ENCODE results near the gene KRT33A.
"Not testable (repeated sequence)": the region's sequence is repeated elsewhere in the genome, so short reads cannot be mapped to it uniquely, and the experiment has no call there.

The KRT33A gene
- long read RNA-seq, donor 1 = 0 reads
- long read RNA-seq, donor 2 = 0 reads
- long read RNA-seq, donor 3 = 0 reads
- long read RNA-seq, donor 4 = 0 reads
- long read RNA-seq, donor 5 = 0 reads
- long read RNA-seq, donor 6 = 0 reads
- long read RNA-seq, donor 7 = 0 reads
- long read RNA-seq, donor 8 = 0 reads

DNA sequence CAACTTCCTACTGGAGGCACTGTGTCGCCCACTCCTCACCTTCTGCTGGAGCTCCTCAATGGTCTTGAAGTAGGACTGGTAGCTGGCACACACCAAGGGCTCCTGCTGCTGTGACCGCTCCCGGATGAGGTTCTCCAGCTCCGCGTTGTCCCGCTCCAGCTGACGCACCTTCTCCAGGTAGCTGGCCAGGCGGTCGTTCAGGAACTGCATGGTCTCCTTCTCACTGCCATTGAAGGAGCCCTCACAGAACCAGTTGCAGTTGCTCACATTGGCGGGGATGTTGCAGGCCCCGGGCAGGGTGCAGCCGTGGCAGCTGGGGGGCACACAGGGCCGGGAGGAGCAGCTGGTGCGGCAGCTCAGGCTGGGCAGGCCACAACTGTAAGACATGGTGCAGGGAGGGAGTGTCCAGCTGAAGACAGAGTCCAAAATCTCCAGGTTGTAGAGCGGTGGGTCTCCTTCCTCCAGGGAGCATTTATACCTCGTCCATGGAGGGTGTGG is at the start of gene KRT33A:
TSS of gene KRT33A (minus strand) at position 448 of the 498 bp plus-strand sequence. CDS start at position 387, 61 bp downstream.
- not testable (repeated sequence) for DNase-seq

DNA sequence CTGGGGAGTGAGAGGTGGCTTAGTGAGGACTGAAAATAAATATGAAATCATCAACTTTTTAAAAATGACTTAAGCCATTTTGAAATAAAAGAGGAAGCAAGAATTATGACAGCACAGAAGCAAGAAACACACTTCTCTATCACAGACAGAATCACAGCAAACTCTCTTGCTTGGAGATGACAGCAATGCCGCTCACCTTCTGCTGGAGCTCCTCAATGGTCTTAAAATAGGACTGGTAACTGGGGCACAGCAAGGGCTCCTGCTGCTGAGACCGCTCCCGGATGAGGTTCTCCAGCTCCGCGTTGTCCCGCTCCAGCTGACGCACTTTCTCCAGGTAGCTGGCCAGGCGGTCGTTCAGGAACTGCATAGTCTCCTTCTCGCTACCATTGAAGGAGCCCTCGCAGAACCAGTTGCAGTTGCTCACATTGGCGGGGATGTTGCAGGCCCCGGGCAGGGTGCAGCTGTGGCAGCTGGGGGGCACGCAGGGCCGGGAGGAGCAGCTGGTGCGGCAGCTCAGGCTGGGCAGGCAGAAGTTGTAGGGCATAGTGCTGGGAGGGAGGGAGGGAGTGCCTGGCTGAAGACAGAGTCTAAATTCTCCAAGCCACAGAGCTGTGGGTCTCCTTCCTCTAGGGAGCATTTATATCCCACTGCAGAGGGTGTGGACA is 46.5 kb upstream of the KRT33A start, which contains the start of gene KRT31:
TSS of gene KRT31 (minus strand) at position 613 of the 665 bp plus-strand sequence. CDS start at position 544, 69 bp downstream.
- no peak for DNase-seq

DNA sequence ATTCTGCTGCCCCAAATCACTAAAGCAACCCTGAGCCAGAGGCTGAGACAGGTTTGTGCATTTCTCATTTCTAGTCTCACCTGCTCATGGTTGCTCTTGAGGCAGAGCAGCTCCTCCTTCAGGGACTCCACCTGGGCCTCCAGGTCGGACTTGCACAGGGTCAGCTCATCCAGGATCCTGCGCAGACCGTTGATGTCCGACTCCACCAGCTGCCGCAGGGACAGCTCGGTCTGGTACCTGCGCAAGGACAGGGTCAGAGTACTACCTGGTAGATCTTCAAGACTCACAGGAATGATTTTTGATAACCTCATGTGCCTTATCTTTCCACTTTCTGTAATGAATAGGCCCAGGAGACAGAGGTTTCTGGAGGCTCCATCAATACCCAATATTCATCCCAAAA is 45.7 kb upstream of the KRT33A start:
- DNase-seq = no peak

DNA sequence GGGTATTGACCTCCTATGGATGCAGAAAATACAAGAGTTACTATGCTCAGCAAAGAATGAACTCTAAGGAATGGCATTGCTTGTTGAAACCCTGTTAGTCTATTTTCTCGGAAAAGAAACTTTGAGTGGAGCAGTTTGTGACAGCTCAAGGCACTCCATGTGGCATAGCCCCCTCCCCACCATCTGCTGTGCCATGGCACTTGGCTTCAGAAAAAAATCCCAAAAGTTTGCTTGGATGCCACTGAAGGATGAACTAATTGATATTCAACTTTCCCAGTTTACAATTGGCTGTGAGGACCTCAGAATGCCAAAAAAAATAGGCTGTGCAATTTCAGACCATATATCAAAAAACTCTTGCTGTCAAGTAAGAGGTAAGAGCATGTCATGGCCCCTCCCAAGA is 45.0 kb upstream of the KRT33A start:
- no peak for DNase-seq

GRCh38 chr17:41395044-41395443 is 44.4 kb upstream of the KRT33A start:
- not testable (repeated sequence) for DNase-seq

DNA sequence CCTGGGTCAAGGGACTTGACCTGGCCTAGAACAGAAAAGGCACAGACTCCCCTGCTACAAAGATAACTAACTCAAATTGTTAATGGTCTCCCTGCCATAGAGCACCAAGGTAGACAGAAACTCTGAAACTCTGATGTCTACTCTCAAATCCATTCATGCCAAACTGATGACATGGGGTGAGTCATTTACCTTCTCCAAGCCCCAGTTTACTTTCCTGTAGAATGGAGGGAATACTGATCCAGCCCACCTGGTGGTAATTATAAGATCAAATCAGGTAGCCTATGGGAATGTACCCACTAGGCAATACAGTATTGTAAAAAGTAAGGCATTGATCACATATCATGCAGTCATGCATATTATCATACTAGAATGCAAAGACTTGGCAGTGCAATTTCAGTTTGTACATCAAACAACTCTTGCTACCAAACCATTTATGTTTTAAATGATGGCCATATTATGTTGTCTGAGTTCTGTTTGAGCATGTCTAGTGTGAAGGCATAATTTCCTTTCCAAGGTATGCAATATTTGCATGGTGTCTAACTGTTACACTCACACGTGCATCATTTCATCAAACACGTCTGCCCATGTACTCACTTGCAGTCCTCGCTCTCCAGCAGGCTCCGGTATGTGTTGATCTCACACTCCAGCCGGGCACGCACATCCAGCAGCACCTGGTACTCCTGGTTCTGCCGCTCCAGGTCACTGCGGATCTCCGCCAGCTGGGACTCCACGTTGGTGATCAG is 43.8 kb upstream of the KRT33A start:
- no peak for DNase-seq

DNA sequence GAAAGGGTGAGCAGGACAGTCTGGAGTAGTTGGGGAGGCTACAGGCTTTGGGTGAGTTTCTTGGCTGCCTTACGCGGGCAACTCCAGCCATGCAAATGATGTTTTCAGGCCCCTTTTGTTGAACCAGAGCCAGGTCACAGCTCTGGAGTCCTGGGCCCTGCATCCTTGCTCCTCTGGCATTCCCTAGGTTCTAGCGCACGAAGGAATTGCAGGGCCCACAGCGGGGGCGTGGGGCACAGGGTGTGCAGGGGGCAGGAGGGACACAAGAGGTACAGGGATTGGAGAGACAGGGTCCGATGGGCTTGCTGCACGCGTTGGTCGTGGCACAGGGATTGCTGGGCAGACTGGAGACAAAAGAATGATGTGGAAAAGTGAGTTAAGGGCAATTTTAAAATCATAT is 43.2 kb upstream of the KRT33A start:
- no peak for DNase-seq

DNA sequence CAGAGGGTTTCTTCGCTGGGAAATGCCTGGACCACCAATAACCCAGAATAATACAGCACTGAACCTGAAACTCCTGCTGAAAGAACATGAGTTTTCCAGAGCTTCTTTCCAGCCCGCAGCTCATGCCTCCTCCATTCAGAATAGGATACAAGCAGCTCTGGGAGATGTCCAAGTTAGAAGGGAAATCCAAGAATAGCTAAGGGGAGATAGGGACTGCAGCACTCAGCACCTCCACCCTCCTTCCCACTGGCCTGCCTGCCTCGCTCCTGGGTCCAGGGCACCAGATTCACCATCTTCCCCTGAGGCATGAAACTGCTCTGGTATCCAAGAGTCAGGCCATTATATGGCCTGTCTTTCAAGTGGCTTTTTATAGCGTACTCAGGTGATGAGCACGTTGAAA is 42.7 kb upstream of the KRT33A start:
- no peak for DNase-seq

GRCh38 chr17:41392278-41392677 is 41.6 kb upstream of the KRT33A start:
- no peak for DNase-seq

DNA sequence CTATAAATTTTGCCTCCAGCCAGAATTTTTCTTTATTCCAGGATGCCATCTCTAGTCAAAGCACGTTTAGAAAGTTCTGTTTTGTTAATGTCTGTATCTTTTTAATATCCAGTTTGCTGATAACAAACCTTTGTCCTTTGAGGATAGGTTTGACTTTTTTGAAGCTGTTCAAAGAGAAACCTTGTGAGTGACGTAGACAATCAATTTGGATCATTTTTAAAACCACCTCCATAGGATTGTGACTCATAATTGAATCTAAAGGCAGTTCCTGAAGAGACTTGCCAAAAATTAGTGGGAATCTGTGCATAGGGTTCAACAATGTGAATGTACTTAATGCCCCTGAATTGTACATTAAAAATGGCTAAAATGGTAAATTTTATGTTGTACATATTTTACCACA is 40.9 kb upstream of the KRT33A start:
- DNase-seq = no peak

- no peak for DNase-seq
Observed at GRCh38 chr17:41390411-41390938, 39.8 kb upstream of the KRT33A start.

- no peak for DNase-seq
Observed at GRCh38 chr17:41387670-41388069, 37.0 kb upstream of the KRT33A start.

GRCh38 chr17:41386227-41386626 is 35.6 kb upstream of the KRT33A start:
- DNase-seq = no peak

GRCh38 chr17:41383690-41384089 is 33.1 kb upstream of the KRT33A start:
- DNase-seq = no peak

GRCh38 chr17:41382394-41382793 is 31.8 kb upstream of the KRT33A start:
- DNase-seq = no peak

DNA sequence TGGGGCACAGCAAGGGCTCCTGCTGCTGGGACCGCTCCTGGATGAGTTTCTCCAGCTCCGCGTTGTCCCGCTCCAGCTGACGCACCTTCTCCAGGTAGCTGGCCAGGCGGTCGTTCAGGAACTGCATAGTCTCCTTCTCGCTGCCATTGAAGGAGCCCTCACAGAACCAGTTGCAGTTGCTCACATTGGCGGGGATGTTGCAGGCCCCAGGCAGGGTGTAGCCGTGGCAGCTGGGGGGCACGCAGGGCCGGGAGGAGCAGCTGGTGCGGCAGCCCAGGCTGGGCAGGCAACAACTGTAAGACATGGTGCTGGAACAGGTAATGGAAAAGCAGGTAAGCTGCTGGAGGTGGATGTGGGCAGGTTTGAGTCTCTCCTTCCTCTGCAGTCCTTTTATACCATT is 31.3 kb upstream of the KRT33A start, which contains the start of gene KRT34:
TSS of gene KRT34 (minus strand) at position 364 of the 400 bp plus-strand sequence. CDS start at position 304, 60 bp downstream.
- DNase-seq = not testable (repeated sequence)

DNA sequence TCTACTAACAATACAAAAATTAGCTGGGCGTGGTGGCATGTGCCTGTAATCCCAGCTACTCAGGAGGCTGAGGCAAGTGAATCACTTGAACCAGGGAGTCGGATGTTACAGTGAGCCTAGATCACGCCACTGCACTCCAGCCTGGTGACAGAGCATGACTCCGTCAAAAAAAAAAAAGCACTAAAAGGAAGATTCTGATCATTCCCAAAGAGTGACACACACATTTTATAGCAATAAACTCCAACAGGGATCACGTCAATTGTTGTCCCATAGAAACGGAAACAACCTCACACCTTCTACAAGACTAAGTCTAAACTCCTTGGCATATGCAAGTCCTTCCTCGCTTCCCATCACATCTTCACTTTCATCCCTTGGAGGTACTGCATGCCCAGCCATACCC is 29.5 kb upstream of the KRT33A start:
- DNase-seq = not testable (repeated sequence)

GRCh38 chr17:41377546-41377945 is 26.9 kb upstream of the KRT33A start:
- DNase-seq = no peak

DNA sequence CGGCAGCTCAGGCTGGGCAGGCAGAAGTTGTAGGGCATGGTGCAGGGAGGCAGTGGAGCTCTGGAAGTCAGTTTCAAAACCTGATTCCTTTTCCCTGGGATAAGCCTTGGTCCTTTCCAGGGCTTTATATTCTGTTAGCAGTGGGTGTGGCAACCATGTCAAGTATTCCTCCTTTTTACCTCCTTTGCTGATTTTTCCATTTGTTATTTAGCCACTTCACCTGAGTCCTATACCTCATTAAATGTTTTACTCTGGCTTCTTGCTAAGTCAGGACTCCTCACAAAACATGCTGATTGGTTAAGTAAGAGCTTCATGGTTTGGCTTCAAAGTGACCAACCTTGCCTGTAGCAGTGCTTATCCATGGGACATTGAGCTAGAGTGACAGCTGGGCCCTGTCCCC is 19.1 kb upstream of the KRT33A start, which contains the start of gene KRT33B:
TSS of gene KRT33B (minus strand) at position 101 of the 400 bp plus-strand sequence. CDS start at position 38, 63 bp downstream.
- no peak for DNase-seq

DNA sequence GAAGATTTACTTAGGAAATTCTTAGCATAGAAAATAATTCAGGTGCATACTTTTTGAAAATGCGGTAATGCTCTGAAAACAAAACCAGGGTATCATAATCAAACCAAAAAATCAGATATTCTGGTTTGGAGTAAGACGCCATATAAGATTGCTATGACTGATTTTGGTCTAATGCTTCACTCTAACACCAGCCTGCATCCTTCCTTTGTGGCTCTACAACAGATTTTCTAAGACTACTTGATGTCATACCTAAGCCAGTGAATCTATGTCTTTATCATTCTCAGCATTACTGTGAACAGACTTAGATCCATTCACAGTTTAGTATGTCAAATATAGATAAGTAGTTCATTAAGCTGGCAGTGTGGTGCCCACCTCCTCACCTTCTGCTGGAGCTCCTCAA is 18.4 kb upstream of the KRT33A start:
- no peak for DNase-seq

DNA sequence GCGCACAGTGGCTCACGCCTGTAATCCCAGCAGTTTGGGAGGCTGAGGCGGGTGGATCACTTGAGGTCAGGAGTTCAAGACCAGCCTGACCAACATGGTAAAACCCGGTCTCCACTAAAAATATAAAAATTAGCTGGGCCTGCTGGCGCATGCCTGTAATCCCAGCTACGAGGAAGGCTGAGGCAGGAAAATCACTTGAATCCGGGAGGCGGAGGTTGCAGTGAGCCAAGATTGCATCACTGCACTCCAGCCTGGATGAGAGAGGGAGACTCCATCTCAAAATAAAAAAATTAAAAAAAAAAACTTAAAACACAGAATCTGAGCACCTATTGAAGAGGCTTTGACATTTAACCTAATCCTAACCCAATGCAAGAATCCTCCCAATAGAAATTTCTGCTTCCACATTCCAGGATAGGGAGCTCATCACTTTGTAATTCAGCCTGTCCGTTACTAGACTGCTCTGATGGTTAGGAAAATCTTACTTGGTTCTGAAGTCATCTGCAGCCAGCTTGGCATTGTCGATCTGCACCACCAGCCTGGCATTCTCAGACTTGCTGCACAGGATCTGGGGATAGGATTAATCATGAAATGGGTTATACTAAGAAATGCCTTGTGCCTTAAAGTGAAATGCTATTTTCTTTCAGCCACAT is 16.9 kb upstream of the KRT33A start:
- no peak for DNase-seq

GRCh38 chr17:41366070-41366469 is 15.4 kb upstream of the KRT33A start:
- no peak for DNase-seq

Measured in right kidney (tissue), 9 donors.